ENCODE results near the gene CEBPB.

- no peak for TF ChIP-seq POLR2AphosphoS5 (IDR thresholded peaks at IDR 0.05; ENCODE audit: low read depth, low read length)
- TF ChIP-seq POLR2A (IDR thresholded peaks at IDR 0.05; ENCODE audit: low read depth, low read length): no peak
- no peak for TF ChIP-seq TAF1 (IDR thresholded peaks at IDR 0.05; ENCODE audit: borderline replicate concordance, low read depth, low read length)
These were observed 2.7 kb downstream of the CEBPB start for GRCh38 chr20:50193199-50193835.

Measured in GM12892 (cell line).